Endothelial cell of umbilical vein (primary cell): Measurements from ENCODE around the gene MFSD1. TPM values are rescaled to one million over a fixed set of nuclear protein-coding genes. Genes with fewer than 3 reads are reported as not detected.

Experiments used
- BruUV-seq: library from RNA; stranded (reverse); fragments of 400-500 nt; replicated peaks from 2 replicates; lab custom pipeline; 2021; lab: Mats Ljungman, UMichigan
- CTCF ChIA-PET: fragments of 300-600, 350-600 bp; sonication (Branson Sonifier 250); formaldehyde crosslinking; loops from one replicate; lab custom pipeline; 2021; ENCODE audit warnings: antibody characterized with exemption, inconsistent platforms; lab: Charles Lee
- POLR2A ChIA-PET: fragments of 300-600, 350-600 bp; sonication (Branson Sonifier 250); formaldehyde crosslinking; loops from one replicate; lab custom pipeline; 2021; ENCODE audit warnings: antibody characterized with exemption, inconsistent platforms; lab: Charles Lee
- DNase-seq: peaks from one replicate; pipeline ENCODE4 v3.0.0-alpha.2; 2011; ENCODE audit warnings: low read depth, low spot score
- FAIRE-seq: peaks from 2 replicates; lab custom pipeline; 2011; peaks lifted over from hg19 to GRCh38; lab: Jason Lieb, UNC
- H2AFZ ChIP-seq: 2 replicates; pipeline ENCODE4 v1.6.0; 2012; ENCODE audit warnings: low read depth, low read length, control low read depth, inconsistent platforms
- H3K27ac ChIP-seq: 2 replicates; pipeline ENCODE4 v1.5.1; 2011; ENCODE audit warnings: low read depth, mild to moderate bottlenecking, control low read depth, low read length, moderate library complexity; ENCODE audit not compliant: insufficient read depth
- H3K27me3 ChIP-seq, 2 experiments: 2 replicates each; pipeline versions ENCODE4 v1.6.0 to v1.6.1; 2011; ENCODE audit warnings: low read length in 2 of 2, mixed read lengths in 1 of 2; ENCODE audit not compliant: control insufficient read depth in 2 of 2, insufficient read depth in 2 of 2
- H3K36me3 ChIP-seq, 2 experiments: 2 replicates in 1 of 2; 3 replicates in 1 of 2; pipeline ENCODE4 v1.5.1; 2011; ENCODE audit warnings: low read length in 2 of 2, mild to moderate bottlenecking in 1 of 2, moderate library complexity in 1 of 2; ENCODE audit not compliant: control insufficient read depth in 2 of 2, insufficient read depth in 2 of 2; ENCODE audit errors: extremely low read depth in 1 of 2
- H3K4me1 ChIP-seq: 3 replicates; pipeline ENCODE4 v1.5.1; 2011; ENCODE audit warnings: mild to moderate bottlenecking, low read length; ENCODE audit not compliant: control insufficient read depth, insufficient read depth; ENCODE audit errors: extremely low read depth
- H3K4me2 ChIP-seq: 2 replicates; pipeline ENCODE4 v1.6.1; 2011; ENCODE audit warnings: low read length, control low read depth, mixed read lengths; ENCODE audit not compliant: insufficient read depth
- H3K4me3 ChIP-seq, 3 experiments: fragments of 200-600 bp in 1 of 3; sonication (generic), shearing (Covaris generic) in 1 of 3; replicated peaks in 1 of 3; 2 replicates each; pipeline ENCODE4 v1.5.1; 2011 to 2016; ENCODE audit warnings: control low read depth in 3 of 3, low read length in 3 of 3, mild to moderate bottlenecking in 2 of 3, inconsistent platforms in 1 of 3, low read depth in 1 of 3, moderate library complexity in 1 of 3; ENCODE audit not compliant: insufficient read depth in 1 of 3
- H3K79me2 ChIP-seq: 2 replicates; pipeline ENCODE4 v1.6.0; 2012; ENCODE audit warnings: low read length, inconsistent platforms; ENCODE audit not compliant: control insufficient read depth, insufficient read depth
- H3K9ac ChIP-seq: replicated peaks from 2 replicates; pipeline ENCODE3; 2011; ENCODE audit warnings: low read length, control low read depth; ENCODE audit not compliant: insufficient read depth; ENCODE audit errors: extremely low read depth
- H3K9me1 ChIP-seq: replicated peaks from 3 replicates; pipeline ENCODE4 v1.6.0; 2011; ENCODE audit warnings: mild to moderate bottlenecking, low read length; ENCODE audit not compliant: control insufficient read depth, insufficient read depth; ENCODE audit errors: extremely low read depth
- H3K9me3 ChIP-seq: replicated peaks from 2 replicates; pipeline ENCODE4 v1.5.1; 2012; ENCODE audit warnings: low read length, inconsistent platforms; ENCODE audit not compliant: control insufficient read depth, insufficient read depth
- H4K20me1 ChIP-seq: replicated peaks from 2 replicates; pipeline ENCODE3; 2011; ENCODE audit warnings: mild to moderate bottlenecking, low read length; ENCODE audit not compliant: control insufficient read depth, insufficient read depth; ENCODE audit errors: extremely low read depth
- EZH2 ChIP-seq: IDR thresholded peaks from 2 replicates; pipeline ENCODE4 v1.6.1; 2012; ENCODE audit warnings: borderline replicate concordance, low read depth, mild to moderate bottlenecking, moderate library complexity, low read length, inconsistent platforms; ENCODE audit not compliant: severe bottlenecking
- FOS ChIP-seq: IDR thresholded peaks from 2 replicates; pipeline ENCODE4 v1.6.1; 2011; ENCODE audit warnings: mild to moderate bottlenecking, low read length, moderate library complexity, borderline replicate concordance; ENCODE audit not compliant: insufficient read depth
- GATA2 ChIP-seq: IDR thresholded peaks from 2 replicates; pipeline ENCODE4 v1.7.0; 2011; ENCODE audit warnings: low read depth, mild to moderate bottlenecking, moderate library complexity, mixed read lengths, low read length; ENCODE audit not compliant: insufficient read length, insufficient read depth
- JUN ChIP-seq: IDR thresholded peaks from 2 replicates; pipeline ENCODE4 v1.6.1; 2011; ENCODE audit warnings: borderline replicate concordance, low read depth; ENCODE audit not compliant: insufficient read length, insufficient read depth
- MYC ChIP-seq: IDR thresholded peaks from one replicate; pipeline ENCODE4 v1.6.1; 2011; ENCODE audit warnings: mild to moderate bottlenecking, low read depth, low read length
- POLR2AphosphoS5 ChIP-seq: IDR thresholded peaks from 2 replicates; pipeline ENCODE4 v1.6.1; 2012; ENCODE audit warnings: low read depth, mild to moderate bottlenecking, control low read depth, low read length, moderate library complexity; ENCODE audit not compliant: insufficient read depth
- dilution Hi-C: fragments of 300-500 bp; cut with MboI; formaldehyde crosslinking; loops from one replicate; pipeline ENCODE4 v1.15.0; 2019; ENCODE audit warnings: low sequenced_read_pairs; ENCODE audit not compliant: extremely low pct_ligation_motif_present
- intact Hi-C: fragments of 100-400 bp; cut with micrococcal nuclease; formaldehyde crosslinking; loops from one replicate; pipeline ENCODE4 v1.10.0; 2022
- polyA plus RNA-seq, 4 experiments: library from polyadenylated mRNA; depleted of rRNA in 3 of 4; stranded (reverse) in 3 of 4; unstranded in 1 of 4; fragments of >200 nt; gene quantifications; 2 replicates each; pipeline versions ENCODE4 v1.2.1 to v1.2.3, GENCODE V29; 2011 to 2012; ENCODE audit warnings: missing spikeins in 1 of 4
- total RNA-seq: library from RNA; stranded (reverse); gene quantifications from 2 replicates; pipeline ENCODE4 v1.2.3, GENCODE V29; 2021
- TF ChIP-seq, protein P1 (sequence below), 2 donors: IDR thresholded peaks; 1 replicate in 1 of 2; 2 replicates in 1 of 2; pipeline ENCODE4 v1.5.1; 2011; ENCODE audit warnings: low read length in 2 of 2, mild to moderate bottlenecking in 2 of 2, moderate library complexity in 2 of 2, control low read depth in 1 of 2, inconsistent platforms in 1 of 2, low read depth in 1 of 2; ENCODE audit not compliant: insufficient read depth in 1 of 2; ENCODE audit errors: extremely low read depth in 1 of 2
- TF ChIP-seq, protein P2 (sequence below): IDR thresholded peaks from 2 replicates; pipeline ENCODE4 v1.6.1; 2011; ENCODE audit not compliant: insufficient read depth, insufficient read length

Gene MFSD1
- total and polyA plus RNA-seq, 2 donors (not counting 3 experiments of a cell fraction or from before 2014, with no cell fraction given): 38.2 to 65.1 TPM

DNA sequence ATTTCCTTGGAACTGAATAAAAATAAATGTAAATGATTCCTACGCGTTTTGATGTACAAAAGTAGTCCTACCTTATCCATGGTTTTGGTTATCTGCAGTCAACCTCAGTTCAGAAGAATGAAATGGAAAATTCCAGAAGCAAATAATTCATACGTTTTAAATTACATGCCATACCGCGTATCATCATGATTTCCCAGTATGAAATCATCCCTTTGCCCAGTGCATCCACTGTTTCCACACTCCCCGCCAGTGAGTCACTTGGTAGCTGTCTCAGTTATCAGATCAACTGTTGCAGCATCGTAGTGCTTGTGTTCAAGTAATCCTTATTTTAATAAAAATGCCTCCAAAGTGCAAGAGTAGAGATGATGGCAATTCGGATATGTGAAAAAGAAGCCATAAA lies 9.1 kb upstream of the MFSD1 start:
- TF ChIP-seq, protein P1, sequence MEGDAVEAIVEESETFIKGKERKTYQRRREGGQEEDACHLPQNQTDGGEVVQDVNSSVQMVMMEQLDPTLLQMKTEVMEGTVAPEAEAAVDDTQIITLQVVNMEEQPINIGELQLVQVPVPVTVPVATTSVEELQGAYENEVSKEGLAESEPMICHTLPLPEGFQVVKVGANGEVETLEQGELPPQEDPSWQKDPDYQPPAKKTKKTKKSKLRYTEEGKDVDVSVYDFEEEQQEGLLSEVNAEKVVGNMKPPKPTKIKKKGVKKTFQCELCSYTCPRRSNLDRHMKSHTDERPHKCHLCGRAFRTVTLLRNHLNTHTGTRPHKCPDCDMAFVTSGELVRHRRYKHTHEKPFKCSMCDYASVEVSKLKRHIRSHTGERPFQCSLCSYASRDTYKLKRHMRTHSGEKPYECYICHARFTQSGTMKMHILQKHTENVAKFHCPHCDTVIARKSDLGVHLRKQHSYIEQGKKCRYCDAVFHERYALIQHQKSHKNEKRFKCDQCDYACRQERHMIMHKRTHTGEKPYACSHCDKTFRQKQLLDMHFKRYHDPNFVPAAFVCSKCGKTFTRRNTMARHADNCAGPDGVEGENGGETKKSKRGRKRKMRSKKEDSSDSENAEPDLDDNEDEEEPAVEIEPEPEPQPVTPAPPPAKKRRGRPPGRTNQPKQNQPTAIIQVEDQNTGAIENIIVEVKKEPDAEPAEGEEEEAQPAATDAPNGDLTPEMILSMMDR (IDR thresholded peaks at IDR 0.05; ENCODE audit: extremely low read depth in 1 of 2, insufficient read depth in 1 of 2, low read depth in 1 of 2, low read length in 2 of 2): no peak
- TF ChIP-seq MYC (no peak), FOS (peak; percentile 12), GATA2 (peak; percentile 26)
- no peaks in the 10 kb centered on the region for H3K9me3 ChIP-seq
- DNase-seq: no peak
- CTCF ChIA-PET: interaction anchor here (0.7 to 1.0 kb wide), 5 partner anchors 15 to 468 kb away, joined by 3 to 11 read pairs (median 4); partner anchors contain the start of gene LXN
- intact Hi-C loops (no loop called here), dilution Hi-C loops (no loop called here)
- peaks cover 8% of the 10 kb centered on the region for H3K4me1 ChIP-seq
- H3K9ac ChIP-seq: no peak overlapping the region
- no peaks in the 10 kb centered on the region for H4K20me1 ChIP-seq
- H3K4me2 ChIP-seq: no peak overlapping the region
- no peak for FAIRE-seq
- H3K79me2 ChIP-seq: no peaks in the 10 kb centered on the region
- no TSS peak for BruUV-seq
- no peak overlapping the region for H3K4me3 ChIP-seq
- H2AFZ ChIP-seq: no peak overlapping the region
- H3K36me3 ChIP-seq: no peaks in the 10 kb centered on the region
- no peak overlapping the region for H3K27ac ChIP-seq
- H3K27me3 ChIP-seq: no peaks in the 10 kb centered on the region
- no peaks in the 10 kb centered on the region for H3K9me1 ChIP-seq
- POLR2A ChIA-PET: no interaction called here

DNA sequence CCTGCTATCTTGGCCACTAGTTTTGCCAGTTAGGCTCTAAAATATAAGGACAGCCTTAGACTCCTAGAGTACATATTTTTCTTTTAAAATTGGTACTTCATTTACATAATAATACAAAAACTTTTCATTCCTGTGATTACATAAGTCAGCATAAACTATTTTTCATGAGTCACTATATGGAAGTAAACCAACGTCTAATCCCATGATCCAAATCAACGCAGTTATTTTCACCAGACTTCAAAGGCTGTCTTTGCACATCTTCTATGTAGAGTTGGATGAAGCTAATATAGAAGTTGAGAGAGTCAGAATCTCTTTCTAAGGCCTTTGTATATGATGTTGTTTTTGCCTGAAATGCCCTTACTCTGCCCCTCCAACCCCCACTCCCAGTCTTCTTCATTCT lies 7.6 kb upstream of the MFSD1 start:
- ChIA-PET CTCF (interaction anchor here (0.6 to 4.6 kb wide), 13 partner anchors 26 to 1261 kb away, joined by 3 to 96 read pairs (median 7); partner anchors contain the start of gene MLF1), POLR2A (no interaction called here)

More for the DNA sequence above, 7.6 kb upstream of the MFSD1 start:
- dilution Hi-C loops (no loop called here), intact Hi-C loops (no loop called here)
- H4K20me1 ChIP-seq: no peaks in the 10 kb centered on the region
- no peaks in the 10 kb centered on the region for H3K79me2 ChIP-seq
- H3K9me1 ChIP-seq: no peaks in the 10 kb centered on the region
- FAIRE-seq (no peak), DNase-seq (no peak)
- H2AFZ ChIP-seq: no peak overlapping the region
- H3K9me3 ChIP-seq: no peaks in the 10 kb centered on the region
- H3K27me3 ChIP-seq: no peaks in the 10 kb centered on the region
- no peak overlapping the region for H3K4me3 ChIP-seq
- H3K27ac ChIP-seq: no peak overlapping the region
- peaks cover 3% of the 10 kb centered on the region for H3K4me1 ChIP-seq
- H3K36me3 ChIP-seq: no peaks in the 10 kb centered on the region
- H3K4me2 ChIP-seq: no peak overlapping the region
- BruUV-seq: no TSS peak
- no peak overlapping the region for H3K9ac ChIP-seq
- TF ChIP-seq EZH2: no peak
- TF ChIP-seq FOS: no peak
- TF ChIP-seq, protein P2, sequence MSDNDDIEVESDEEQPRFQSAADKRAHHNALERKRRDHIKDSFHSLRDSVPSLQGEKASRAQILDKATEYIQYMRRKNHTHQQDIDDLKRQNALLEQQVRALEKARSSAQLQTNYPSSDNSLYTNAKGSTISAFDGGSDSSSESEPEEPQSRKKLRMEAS: no peak
- TF ChIP-seq POLR2AphosphoS5: no peak
- no peak for TF ChIP-seq JUN
- TF ChIP-seq, protein P1 (IDR thresholded peaks at IDR 0.05; ENCODE audit: extremely low read depth in 1 of 2, insufficient read depth in 1 of 2, low read depth in 1 of 2, low read length in 2 of 2): no peak
